Measurements from ENCODE around the gene CCDC51. TPM values are rescaled to one million over a fixed set of nuclear protein-coding genes. Genes with fewer than 3 reads are reported as not detected.

CCDC51 gene
- polyA plus RNA-seq, 1 donor (not counting 4 experiments of a cell fraction or from before 2014, with no cell fraction given) = 27.9 TPM

GRCh38 chr3:48445277-48445882 is 5.5 kb upstream of the CCDC51 start:
- peaks cover 27% of the 10 kb centered on the region for H3K4me1 ChIP-seq (ENCODE audit: control insufficient read depth, extremely low read depth, insufficient read depth, low read length)
- DNase-seq (ENCODE audit: low read depth, low spot score) (no peak), FAIRE-seq (no peak)
- H3K79me2 ChIP-seq (ENCODE audit: control insufficient read depth, insufficient read depth, low read length) = peaks cover 46% of the 10 kb centered on the region
- H3K4me3 ChIP-seq (ENCODE audit: control insufficient read depth in 2 of 3, extremely low read depth in 1 of 3, insufficient read depth in 2 of 3, low read depth in 1 of 3, low read length in 3 of 3) = peak overlapping the region in 1 of 3 experiments; percentile 93
- no peak overlapping the region for H2AFZ ChIP-seq (ENCODE audit: control insufficient read depth, low read length)
- no peak overlapping the region for H3K9ac ChIP-seq (ENCODE audit: control insufficient read depth, extremely low read depth, insufficient read depth, low read length)
- H3K4me2 ChIP-seq (ENCODE audit: control insufficient read depth, extremely low read depth, insufficient read depth, low read depth, low read length) = peak overlapping the region; percentile 99
- H3K36me3 ChIP-seq (ENCODE audit: control insufficient read depth in 2 of 2, extremely low read depth in 1 of 2, insufficient read depth in 2 of 2, low read length in 2 of 2) = peaks cover 6 to 13% of the 10 kb centered on the region in 2 experiments
- dilution Hi-C loops (cut with MboI; ENCODE audit: extremely low pct_ligation_motif_present, low sequenced_read_pairs) = loop anchor here (25.0 kb wide), 1 partner anchor 183 kb away; no protein-coding TSS in a partner anchor
- H3K9me1 ChIP-seq (ENCODE audit: control insufficient read depth, extremely low read depth, insufficient read depth, low read length) = peaks cover 3% of the 10 kb centered on the region
- H4K20me1 ChIP-seq (ENCODE audit: control insufficient read depth, extremely low read depth, insufficient read depth, low read length) = peaks cover 4% of the 10 kb centered on the region
- no peaks in the 10 kb centered on the region for H3K9me3 ChIP-seq (ENCODE audit: control insufficient read depth, low read depth, low read length)
- no peaks in the 10 kb centered on the region for H3K27me3 ChIP-seq (ENCODE audit: control insufficient read depth, extremely low read depth, insufficient read depth, low read length)
- H3K27ac ChIP-seq (ENCODE audit: control insufficient read depth, insufficient read depth, low read length) = peak overlapping the region; percentile 77
- TF ChIP-seq EZH2 (IDR thresholded peaks at IDR 0.05; ENCODE audit: low read length) = no peak

GRCh38 chr3:48441940-48442339 is 2.0 kb upstream of the CCDC51 start:
- Histone ChIP-seq H3K4me2 (ENCODE audit: control insufficient read depth, extremely low read depth, insufficient read depth, low read depth, low read length) (peak overlapping the region; percentile 86), H3K27ac (ENCODE audit: control insufficient read depth, insufficient read depth, low read length) (peak overlapping the region; percentile 33), H3K4me3 (ENCODE audit: control insufficient read depth in 2 of 3, extremely low read depth in 1 of 3, insufficient read depth in 2 of 3, low read depth in 1 of 3, low read length in 3 of 3) (peak overlapping the region in 1 of 3 experiments; percentile 99), H3K79me2 (ENCODE audit: control insufficient read depth, insufficient read depth, low read length) (peaks cover 44% of the 10 kb centered on the region), H3K36me3 (ENCODE audit: control insufficient read depth in 2 of 2, extremely low read depth in 1 of 2, insufficient read depth in 2 of 2, low read length in 2 of 2) (peaks cover 6 to 10% of the 10 kb centered on the region in 2 experiments), H4K20me1 (ENCODE audit: control insufficient read depth, extremely low read depth, insufficient read depth, low read length) (peaks cover 4% of the 10 kb centered on the region), H3K9me3 (ENCODE audit: control insufficient read depth, low read depth, low read length) (no peaks in the 10 kb centered on the region), H3K9me1 (ENCODE audit: control insufficient read depth, extremely low read depth, insufficient read depth, low read length) (peaks cover 3% of the 10 kb centered on the region), H3K9ac (ENCODE audit: control insufficient read depth, extremely low read depth, insufficient read depth, low read length) (peak overlapping the region; percentile 92), H2AFZ (ENCODE audit: control insufficient read depth, low read length) (no peak overlapping the region), H3K27me3 (ENCODE audit: control insufficient read depth, extremely low read depth, insufficient read depth, low read length) (no peaks in the 10 kb centered on the region), H3K4me1 (ENCODE audit: control insufficient read depth, extremely low read depth, insufficient read depth, low read length) (peaks cover 21% of the 10 kb centered on the region)
- FAIRE-seq (no peak), DNase-seq (ENCODE audit: low read depth, low spot score) (no peak)
- TF ChIP-seq CTCF (optimal IDR thresholded peaks at IDR 0.05 in 1 of 3, IDR thresholded peaks at IDR 0.05 in 1 of 3, conservative IDR thresholded peaks at IDR 0.05 in 1 of 3; ENCODE audit: extremely low read depth in 1 of 3, insufficient read depth in 2 of 3, low read length in 3 of 3) = no peak
- TF ChIP-seq EZH2 (IDR thresholded peaks at IDR 0.05; ENCODE audit: low read length) = no peak
- dilution Hi-C loops (cut with MboI; ENCODE audit: extremely low pct_ligation_motif_present, low sequenced_read_pairs) = loop anchor here (25.0 kb wide), 1 partner anchor 180 kb away; no protein-coding TSS in a partner anchor

Data from keratinocyte (primary cell).